Measurements from ENCODE around the gene ZNF317. TPM values are rescaled to one million over a fixed set of nuclear protein-coding genes. Genes with fewer than 3 reads are reported as not detected.

Gene ZNF317
- total and polyA plus RNA-seq, 2 of the 13 experiments (the other 11 are each of a cell fraction or from before 2014, with no cell fraction given) = 14.0 to 27.9 TPM

DNA sequence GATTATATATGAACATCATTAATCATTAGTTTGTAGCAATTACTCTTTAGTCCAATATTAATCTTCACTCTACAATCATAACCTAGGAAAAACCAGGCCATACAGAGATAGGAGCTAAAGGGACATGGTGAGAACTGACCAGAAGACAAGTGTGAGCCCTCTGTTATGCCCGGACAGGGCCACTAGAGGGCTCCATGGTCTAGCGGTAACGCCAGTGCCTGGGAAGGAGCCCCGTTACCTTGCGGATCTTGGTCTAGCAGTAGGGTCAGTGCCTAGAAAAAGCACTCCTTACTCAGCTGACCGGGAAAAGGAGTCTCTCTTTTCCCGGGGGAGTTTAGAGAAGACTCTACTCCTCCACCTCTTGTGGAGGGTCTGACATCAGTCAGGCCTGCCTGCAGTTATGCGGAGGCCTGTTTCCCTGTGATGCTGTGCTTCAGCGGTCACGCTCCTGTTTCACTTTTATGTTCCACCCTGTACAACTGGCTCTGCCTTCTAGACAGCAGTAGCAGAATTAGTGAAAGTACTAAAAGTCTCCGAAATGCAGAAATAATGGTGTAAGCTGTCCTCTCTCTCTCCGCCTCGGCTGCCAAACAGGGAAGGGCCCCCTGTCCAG lies 65.4 kb downstream of the ZNF317 start (continued):
- TF ChIP-seq, protein P1, sequence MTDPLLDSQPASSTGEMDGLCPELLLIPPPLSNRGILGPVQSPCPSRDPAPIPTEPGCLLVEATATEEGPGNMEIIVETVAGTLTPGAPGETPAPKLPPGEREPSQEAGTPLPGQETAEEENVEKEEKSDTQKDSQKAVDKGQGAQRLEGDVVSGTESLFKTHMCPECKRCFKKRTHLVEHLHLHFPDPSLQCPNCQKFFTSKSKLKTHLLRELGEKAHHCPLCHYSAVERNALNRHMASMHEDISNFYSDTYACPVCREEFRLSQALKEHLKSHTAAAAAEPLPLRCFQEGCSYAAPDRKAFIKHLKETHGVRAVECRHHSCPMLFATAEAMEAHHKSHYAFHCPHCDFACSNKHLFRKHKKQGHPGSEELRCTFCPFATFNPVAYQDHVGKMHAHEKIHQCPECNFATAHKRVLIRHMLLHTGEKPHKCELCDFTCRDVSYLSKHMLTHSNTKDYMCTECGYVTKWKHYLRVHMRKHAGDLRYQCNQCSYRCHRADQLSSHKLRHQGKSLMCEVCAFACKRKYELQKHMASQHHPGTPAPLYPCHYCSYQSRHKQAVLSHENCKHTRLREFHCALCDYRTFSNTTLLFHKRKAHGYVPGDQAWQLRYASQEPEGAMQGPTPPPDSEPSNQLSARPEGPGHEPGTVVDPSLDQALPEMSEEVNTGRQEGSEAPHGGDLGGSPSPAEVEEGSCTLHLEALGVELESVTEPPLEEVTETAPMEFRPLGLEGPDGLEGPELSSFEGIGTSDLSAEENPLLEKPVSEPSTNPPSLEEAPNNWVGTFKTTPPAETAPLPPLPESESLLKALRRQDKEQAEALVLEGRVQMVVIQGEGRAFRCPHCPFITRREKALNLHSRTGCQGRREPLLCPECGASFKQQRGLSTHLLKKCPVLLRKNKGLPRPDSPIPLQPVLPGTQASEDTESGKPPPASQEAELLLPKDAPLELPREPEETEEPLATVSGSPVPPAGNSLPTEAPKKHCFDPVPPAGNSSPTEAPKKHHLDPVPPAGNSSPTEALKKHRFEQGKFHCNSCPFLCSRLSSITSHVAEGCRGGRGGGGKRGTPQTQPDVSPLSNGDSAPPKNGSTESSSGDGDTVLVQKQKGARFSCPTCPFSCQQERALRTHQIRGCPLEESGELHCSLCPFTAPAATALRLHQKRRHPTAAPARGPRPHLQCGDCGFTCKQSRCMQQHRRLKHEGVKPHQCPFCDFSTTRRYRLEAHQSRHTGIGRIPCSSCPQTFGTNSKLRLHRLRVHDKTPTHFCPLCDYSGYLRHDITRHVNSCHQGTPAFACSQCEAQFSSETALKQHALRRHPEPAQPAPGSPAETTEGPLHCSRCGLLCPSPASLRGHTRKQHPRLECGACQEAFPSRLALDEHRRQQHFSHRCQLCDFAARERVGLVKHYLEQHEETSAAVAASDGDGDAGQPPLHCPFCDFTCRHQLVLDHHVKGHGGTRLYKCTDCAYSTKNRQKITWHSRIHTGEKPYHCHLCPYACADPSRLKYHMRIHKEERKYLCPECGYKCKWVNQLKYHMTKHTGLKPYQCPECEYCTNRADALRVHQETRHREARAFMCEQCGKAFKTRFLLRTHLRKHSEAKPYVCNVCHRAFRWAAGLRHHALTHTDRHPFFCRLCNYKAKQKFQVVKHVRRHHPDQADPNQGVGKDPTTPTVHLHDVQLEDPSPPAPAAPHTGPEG (CRISPR knock-in tag; IDR thresholded peaks at IDR 0.05) = no peak
- no peak for TF ChIP-seq KLF13 (CRISPR knock-in tag; IDR thresholded peaks at IDR 0.05)
- TF ChIP-seq, protein P2, sequence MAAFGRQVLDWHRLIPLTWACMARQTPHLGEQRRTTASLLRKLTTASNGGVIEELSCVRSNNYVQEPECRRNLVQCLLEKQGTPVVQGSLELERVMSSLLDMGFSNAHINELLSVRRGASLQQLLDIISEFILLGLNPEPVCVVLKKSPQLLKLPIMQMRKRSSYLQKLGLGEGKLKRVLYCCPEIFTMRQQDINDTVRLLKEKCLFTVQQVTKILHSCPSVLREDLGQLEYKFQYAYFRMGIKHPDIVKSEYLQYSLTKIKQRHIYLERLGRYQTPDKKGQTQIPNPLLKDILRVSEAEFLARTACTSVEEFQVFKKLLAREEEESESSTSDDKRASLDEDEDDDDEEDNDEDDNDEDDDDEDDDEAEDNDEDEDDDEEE (CRISPR knock-in tag; IDR thresholded peaks at IDR 0.05) = no peak
- TF ChIP-seq ZSCAN22 (CRISPR knock-in tag; IDR thresholded peaks at IDR 0.05) = no peak
- no peak for TF ChIP-seq ONECUT2 (CRISPR knock-in tag; IDR thresholded peaks at IDR 0.05)
- no peak for TF ChIP-seq ZSCAN12 (CRISPR knock-in tag; IDR thresholded peaks at IDR 0.05)
- TF ChIP-seq ZBTB8A (CRISPR knock-in tag; IDR thresholded peaks at IDR 0.05; ENCODE audit: borderline replicate concordance, low read depth) = no peak
- TF ChIP-seq ATF7-NPFF (CRISPR knock-in tag; IDR thresholded peaks at IDR 0.05; ENCODE audit: low read depth) = no peak
- no peak for TF ChIP-seq ATF2 (CRISPR knock-in tag; IDR thresholded peaks at IDR 0.05)
- no peak for TF ChIP-seq FIP1L1 (IDR thresholded peaks at IDR 0.05; ENCODE audit: borderline replicate concordance, insufficient read depth, low read depth, low read length)
- no peak for TF ChIP-seq MAFF (IDR thresholded peaks at IDR 0.05; ENCODE audit: low read depth, low read length)
- no peak for TF ChIP-seq ZFP90 (CRISPR knock-in tag; IDR thresholded peaks at IDR 0.05; ENCODE audit: borderline replicate concordance)
- TF ChIP-seq ZNF570 (CRISPR knock-in tag; IDR thresholded peaks at IDR 0.05; ENCODE audit: borderline replicate concordance) = no peak
- no peak for TF ChIP-seq SRF (IDR thresholded peaks at IDR 0.05; ENCODE audit: low read depth, low read length)
- TF ChIP-seq, protein P3, sequence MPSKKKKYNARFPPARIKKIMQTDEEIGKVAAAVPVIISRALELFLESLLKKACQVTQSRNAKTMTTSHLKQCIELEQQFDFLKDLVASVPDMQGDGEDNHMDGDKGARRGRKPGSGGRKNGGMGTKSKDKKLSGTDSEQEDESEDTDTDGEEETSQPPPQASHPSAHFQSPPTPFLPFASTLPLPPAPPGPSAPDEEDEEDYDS (CRISPR knock-in tag; IDR thresholded peaks at IDR 0.05) = no peak

Data from HepG2 (cell line).